Cerebellar cortex (tissue), 1 donor: ENCODE results near the gene NLN.
"Not testable (repeated sequence)": the region's sequence is repeated elsewhere in the genome, so short reads cannot be mapped to it uniquely, and the experiment has no call there.

Source experiments
- DNase-seq: peaks from one replicate; pipeline ENCODE4 v3.0.0-alpha.2; 2015; ENCODE audit warnings: low spot score

Gene NLN

GRCh38 chr5:65732046-65732445 is 10.0 kb downstream of the NLN start:
- DNase-seq, result not testable (repeated sequence)

DNA sequence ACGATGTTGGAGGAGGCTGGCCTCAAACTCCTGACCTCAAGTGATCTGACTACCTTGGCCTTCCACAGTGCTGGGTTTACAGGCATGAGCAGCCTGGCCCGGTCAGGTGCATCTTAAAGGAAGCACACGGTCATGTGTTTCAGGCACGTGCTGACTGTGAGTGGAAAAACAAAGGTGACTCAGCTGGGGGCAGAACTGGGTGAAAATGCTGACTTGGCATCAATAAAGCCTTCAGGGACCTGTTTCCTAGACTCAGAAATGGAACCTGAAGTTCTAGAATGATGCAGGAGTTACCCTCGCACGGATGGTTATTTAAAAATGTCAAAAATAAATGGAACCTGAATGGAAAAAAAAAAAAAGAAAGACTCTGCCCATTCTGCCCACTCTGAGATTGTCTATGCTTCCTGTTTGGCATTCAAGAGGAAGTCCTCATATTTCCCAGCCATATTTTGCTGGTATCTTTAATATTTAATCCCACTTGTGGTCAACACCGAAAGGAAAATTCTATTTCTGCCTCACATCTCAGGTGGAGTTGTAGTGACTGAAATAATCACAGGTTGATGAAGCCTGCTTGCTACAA is 12.3 kb downstream of the NLN start:
- DNase-seq, result not testable (repeated sequence)

- no peak for DNase-seq
Observed at GRCh38 chr5:65734921-65735320, 12.9 kb downstream of the NLN start.

GRCh38 chr5:65736011-65736410 is 14.0 kb downstream of the NLN start:
- no peak for DNase-seq

GRCh38 chr5:65737842-65738241 is 15.8 kb downstream of the NLN start:
- no peak for DNase-seq

- no peak for DNase-seq
Observed at GRCh38 chr5:65738305-65738704, 16.3 kb downstream of the NLN start.

DNA sequence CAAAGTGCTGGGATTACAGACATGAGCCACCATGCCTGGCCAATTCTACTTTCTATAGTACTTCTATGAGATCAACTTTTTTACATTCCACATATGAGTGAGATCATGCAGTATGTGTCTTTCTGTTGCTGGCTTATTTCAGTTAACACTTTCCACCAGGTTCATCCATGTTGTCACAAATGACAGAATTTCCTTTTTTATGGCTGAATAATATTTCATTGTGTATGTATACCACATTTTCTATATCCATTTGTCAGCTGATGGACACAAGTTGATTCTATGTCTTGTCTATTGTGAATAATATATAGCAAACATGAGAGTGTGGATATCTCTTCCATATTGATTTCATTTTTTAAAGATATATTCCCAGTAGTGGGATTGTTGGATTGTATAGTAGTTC is 17.2 kb downstream of the NLN start:
- DNase-seq, result no peak

DNA sequence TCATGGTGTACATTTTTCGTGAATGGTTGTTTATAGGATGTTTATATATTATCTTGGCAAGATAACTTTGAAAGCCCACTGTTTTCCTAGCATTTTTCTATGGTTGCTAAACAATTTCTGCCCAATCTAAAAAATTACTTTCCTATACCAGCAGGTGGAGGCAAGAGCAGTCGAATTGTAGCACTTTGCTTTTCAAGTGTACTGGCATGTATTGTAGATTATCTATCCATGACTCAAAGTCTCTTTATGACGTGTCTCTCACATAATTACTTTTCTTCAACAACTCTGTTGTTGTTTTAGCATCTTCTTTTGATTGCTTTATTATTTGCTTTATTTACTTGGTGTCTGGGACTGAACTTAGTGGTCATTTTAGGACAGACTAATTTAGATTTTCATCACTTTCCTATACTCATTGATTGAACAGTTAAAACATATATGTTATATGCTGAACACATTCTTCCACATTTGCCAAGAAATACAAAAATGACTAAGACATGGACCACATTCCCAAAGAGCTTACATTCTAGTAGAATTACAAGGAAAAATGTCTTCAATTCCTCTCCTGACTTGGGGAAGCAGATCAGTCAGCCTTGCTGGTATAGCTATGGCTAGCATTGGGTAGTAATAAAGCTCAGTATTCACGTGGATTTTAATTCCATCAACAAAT is 20.7 kb downstream of the NLN start:
- DNase-seq, result peak; percentile 41

DNA sequence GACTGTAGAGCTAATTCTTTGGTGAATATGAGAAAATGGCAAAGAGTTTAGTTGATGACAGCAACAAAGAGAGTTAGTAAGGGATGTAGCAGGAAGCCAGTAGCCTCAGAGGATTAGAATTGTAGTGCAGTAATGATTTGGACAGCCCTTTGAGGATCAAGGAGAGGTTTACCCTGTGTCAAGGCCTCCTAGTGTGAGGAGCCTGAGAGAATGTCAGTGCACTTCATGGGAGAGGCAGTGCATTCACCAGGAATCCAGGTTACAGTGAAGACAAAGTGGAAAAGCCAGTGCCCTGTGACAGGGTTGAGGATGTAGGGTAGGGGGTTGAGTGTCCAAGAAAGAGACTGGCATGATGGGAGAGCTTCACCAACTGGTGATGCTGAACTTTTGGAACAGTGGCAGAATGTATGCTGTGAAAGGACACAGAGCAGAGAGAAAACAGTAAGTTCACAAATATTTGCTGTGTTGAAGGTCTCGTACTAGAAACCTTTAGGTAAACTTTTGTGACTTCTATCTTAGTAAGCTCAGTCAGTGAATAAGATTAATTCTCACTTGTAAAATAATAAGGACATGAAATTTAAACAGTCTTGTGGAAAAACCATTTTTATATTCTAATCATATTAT is 27.3 kb downstream of the NLN start:
- DNase-seq, result no peak

- no peak for DNase-seq
Observed at GRCh38 chr5:65749956-65750355, 28.0 kb downstream of the NLN start.

GRCh38 chr5:65750938-65751337 is 28.9 kb downstream of the NLN start:
- DNase-seq, result no peak

GRCh38 chr5:65753189-65753588 is 31.2 kb downstream of the NLN start:
- no peak for DNase-seq

DNA sequence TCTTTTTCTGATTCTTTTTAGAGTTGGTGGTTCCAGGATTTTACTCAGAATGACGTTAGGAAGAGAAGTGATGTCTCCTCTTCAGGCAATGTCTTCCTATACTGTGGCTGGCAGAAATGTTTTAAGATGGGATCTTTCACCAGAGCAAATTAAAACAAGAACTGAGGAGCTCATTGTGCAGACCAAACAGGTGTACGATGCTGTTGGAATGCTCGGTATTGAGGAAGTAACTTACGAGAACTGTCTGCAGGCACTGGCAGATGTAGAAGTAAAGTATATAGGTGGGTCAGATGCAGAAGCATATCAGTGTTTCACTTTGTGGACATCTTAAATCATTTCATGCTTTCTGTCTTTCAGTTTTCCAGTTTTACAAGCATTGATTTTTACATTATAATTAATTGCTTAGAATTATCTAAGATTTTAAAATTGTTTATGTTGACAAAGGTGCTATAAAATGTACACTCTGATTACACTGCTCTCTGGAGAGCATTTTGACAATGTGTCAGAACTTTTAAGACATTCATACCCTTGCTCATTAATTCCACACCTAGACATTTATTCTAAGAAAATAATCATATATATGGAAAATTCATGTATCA is 36.6 kb downstream of the NLN start:
- DNase-seq, result no peak

DNA sequence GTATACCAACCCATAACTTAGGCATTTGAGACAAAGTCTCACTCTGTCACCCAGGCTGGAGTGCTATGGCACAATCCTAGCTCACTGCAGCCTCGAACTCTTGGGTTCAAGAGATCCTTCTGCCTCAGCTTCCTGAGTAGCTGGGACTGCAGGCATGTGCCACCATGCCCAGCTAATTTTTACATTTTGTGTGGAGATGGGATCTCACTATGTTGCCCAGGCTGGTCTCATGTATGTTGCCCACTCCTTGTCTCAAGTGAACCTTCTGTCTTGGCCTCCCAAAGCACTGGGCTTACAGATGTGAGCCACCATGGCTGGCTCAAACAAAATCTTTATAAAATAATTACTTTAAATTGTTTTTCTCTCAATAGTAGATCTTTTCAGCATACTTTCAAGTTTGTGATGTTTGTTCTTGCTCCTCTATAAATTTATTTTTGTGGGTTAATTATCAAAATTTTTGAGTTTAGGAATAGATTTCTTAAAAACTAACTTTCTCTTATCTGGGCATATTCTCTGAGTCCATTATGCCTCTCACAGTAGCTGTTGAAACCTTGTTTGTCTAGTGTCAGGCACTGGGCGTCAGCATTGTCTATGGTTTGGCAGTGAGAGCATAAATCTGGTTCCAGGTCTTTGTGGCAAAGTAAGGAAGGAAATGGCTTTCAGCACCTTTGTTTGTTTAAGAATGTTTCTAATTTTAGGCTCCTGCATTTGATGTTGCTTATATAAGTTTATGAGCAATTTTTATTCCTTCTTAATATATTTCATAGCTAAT is 38.7 kb downstream of the NLN start:
- DNase-seq, result peak; percentile 16

DNA sequence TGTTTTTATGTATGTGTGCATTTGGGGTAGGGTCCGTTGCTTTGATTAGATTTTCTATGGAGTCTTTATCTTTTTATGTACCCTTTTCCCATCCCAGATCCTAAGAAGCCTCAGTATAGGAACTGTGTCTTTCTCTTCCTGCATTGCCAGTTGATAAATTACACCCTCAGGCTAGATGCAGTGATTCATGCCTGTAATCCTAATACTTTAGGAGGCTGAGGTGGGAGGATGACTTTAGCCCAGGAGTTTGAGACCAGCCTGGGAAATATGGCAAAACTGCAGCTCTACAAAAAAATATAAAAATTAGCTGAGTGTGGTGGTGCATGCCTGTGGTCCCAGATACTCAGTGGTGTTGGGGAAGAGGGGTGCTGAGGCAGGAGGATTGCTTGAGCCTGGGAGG is 40.2 kb downstream of the NLN start:
- no peak for DNase-seq

DNA sequence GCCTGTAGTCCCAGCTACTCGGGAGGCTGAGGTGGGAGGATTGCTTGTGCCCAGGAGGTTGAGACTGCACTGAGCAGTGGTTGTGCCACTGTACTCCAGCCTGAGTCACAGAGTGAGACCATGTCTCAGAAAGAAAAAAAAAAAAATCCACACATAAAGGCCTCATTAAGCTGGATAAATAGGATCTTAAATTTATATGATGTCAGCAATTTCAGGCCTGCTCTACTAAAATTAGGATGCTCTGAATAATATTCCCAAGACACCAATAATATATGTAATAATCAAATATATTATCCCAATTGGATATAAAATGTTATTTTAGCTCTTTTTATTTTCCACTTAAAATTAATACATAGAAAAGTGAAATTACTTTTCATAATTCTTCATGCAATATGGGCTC is 43.6 kb downstream of the NLN start:
- no peak for DNase-seq

DNA sequence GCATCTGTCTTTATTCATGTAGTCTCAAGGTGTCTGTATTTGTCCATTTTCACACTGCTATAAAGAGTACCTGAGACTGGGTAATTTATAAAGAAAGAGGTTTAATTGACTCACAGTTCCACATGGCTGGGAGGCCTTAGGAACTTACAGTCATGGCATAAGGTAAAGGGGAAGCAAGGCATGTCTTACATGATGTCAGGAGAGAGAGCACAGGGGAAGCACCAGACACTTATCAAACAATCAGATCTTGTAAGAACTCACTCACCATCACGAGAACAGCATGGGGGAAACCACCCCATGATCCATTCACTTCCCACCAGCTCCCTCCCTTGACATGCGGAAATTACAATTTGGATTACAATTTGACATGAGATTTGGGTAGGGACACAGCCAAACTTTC is 44.2 kb downstream of the NLN start:
- DNase-seq, result no peak

- DNase-seq, result no peak
Observed at GRCh38 chr5:65766781-65767180, 44.8 kb downstream of the NLN start.

DNA sequence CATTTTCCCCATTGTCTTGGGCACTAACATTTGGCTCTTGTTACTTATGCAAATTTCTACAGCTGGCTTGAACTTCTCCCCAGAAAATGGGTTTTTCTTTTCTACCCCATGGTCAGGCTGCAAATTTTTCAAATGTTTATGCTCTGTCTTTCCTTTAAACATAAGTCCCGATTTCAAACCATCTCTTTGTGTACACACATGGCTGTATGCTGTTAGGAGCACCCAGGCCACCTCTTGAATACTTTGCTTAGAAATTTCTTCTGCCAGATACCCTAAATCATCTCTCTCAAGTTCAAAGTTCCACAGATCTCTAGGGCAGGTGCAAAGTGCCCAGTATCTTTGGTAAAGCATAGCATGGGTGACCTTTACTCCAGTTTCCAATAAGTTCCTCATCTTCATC is 45.6 kb downstream of the NLN start:
- no peak for DNase-seq

DNA sequence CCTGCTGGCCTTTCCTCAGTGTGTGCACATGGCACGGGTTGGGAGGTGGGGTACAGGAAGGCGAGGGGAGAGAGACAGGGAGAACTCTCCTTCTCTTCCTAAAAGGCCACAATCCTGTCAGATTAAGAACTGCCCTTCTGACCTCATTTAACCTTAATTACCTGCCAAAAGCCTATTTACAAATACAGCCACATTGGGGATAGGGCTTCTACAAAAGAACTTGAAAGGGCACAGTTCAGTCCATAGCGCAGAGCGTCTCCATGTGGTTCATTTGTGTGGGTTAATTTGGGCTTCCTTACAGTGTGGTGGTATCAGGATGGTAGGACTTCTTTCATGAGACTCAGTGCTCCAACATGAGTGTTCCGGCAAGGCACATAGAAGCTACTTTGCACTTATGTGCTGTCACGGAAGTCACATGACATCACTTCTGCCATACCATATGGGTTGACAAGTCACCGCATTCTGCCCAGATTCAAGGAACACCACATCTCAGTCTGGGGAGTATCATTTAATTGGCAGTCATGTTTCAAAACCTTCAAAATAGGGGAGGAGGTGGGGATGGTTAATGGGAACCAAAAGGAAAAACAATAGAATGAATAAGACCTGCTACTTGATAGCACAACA is 46.8 kb downstream of the NLN start:
- DNase-seq, result no peak

DNA sequence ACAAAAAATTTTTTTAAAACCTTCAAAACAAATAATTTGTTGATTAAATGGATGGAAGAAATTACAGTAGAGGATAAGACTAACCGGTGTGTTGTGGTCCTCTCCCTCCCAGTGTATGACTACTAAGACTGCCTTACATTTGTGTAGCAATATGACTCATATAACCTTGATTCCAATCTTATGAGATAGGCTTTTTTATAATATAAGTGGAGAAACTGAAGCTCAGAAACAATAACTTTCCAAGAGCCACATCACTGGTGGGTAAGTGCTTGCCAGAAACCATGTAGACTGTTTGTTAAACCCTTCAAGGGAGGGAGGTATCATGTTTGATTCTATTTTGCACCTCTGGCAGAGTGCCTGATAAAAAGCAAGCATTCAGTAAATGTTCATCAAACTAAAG is 47.5 kb downstream of the NLN start:
- DNase-seq, result no peak

DNA sequence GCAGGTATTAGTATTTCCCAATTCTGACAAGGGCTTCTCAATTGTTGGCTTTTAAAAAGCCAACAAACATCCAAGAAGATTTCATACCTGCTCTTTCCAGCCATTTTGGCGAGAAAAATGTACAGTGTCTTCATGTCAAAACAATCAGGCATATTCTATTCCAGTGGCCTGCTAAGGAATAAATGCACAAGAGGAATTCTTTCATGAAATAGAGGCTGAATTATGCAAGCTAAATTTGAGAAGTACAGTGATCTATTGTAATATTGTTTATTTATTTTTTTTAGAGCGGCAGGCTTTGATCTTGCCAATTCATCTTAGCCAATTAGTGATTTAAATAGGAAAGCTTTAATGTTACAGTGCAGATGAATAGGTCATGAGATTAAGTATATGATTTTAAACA is 49.3 kb downstream of the NLN start:
- DNase-seq, result no peak
